HG03565 (cell line): Measurements from ENCODE around the gene POLR1H.

ENCODE experiments used
- ATAC-seq: cut with Tn5 transposase; IDR thresholded peaks from one replicate; pipeline ENCODE4 v1.9.1; 2021; ENCODE audit warnings: mild to moderate bottlenecking, moderate library complexity; ENCODE audit not compliant: unreplicated experiment

The POLR1H gene

DNA sequence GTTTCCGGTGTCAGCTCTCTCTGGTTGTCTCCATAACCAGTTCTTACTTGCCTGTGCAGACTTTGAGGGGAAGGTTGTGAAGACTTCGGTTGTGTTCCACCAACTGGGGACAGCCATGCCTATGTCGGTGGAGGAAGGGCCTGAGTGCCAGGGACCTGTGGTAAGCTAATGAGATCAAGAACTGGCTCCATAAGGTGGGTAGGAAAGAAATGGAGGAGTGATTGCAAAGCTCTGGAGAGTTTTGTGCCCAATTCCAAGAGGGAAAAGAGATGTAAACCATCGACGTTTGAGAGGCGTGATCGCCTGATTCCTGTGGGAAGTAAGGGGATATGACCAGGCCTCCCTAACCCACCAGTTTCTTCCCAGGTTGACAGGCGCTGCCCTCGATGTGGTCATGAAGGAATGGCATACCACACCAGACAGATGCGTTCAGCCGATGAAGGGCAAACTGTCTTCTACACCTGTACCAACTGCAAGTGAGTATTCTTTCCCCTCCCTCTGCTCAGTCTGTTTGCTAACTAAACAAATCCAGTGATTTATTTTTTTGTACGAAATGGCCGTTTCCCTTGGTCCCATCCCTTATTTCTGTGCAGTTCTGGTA lies 893 bp downstream of the POLR1H start:
- ATAC-seq, result peak; percentile 11

- ATAC-seq, result no peak
These were observed 1.6 kb downstream of the POLR1H start for GRCh38 chr6:30062471-30063178.

GRCh38 chr6:30063315-30063714 lies 2.2 kb downstream of the POLR1H start:
- no peak for ATAC-seq

DNA sequence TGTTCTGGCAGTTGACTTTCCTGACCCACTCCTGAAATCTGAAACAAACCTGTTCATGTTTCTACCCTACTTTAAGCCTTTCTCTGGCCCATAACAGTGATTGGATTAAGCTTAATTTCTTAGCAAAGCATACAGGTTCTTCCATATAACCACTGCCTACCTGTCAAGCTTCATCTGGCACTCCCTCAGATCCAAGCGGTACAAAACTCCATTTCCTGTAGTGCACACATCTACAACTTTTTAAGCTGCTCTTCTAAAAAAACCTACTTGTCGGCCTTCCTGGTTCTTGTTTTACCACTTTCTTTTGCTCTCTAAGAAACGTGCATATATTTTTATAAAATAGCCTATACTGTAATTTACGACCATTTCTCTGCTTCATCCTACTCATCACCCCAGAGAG lies 5.0 kb downstream of the POLR1H start:
- no peak for ATAC-seq

GRCh38 chr6:30066577-30067459 lies 5.8 kb downstream of the POLR1H start, which contains the start of gene PPP1R11:
Gene PPP1R11, plus strand, starts transcription at chr6:30067198. Its CDS starts 213 bp downstream, at chr6:30067411.
- ATAC-seq, result peak; percentile 85

- ATAC-seq, result no peak
These were observed 6.5 kb downstream of the POLR1H start for GRCh38 chr6:30067460-30068139.

DNA sequence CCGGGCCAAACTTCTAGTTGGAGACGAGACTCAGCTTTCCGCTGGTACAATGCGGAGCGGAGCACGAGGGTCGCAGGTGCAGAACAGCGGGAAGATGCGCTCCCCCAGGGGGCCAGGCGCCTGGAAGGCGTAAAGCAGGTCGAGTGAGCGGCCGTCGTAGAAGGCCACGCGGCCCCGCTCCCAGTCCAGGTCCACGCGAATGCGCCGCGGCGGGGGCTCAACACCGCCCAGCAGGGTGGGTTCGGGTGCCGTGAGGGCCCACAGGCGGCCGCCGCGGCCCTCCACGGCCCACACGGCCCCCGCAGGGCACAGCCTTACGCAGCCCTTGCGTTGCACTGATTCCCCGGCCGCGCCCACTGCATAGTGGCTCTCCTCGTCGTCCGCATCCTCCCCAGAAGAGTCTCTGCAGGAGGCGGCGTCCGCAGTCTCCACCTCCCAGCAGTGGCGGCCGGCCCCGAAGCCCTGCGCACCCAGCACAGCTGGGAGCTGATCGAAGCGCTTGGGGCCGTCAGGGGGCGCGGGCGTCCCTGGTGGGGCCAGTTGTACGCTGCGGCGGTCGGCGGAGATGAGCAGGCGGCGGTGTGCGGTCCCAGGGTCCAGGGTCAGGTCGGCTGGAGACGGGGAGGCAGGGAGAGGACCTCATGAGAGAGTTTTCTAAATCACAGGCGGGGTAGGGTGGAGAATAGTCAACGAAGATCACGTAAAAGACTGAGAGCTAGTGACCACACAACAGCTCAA lies 10.2 kb downstream of the POLR1H start:
- no peak for ATAC-seq

GRCh38 chr6:30071858-30072257 lies 10.8 kb downstream of the POLR1H start:
- ATAC-seq, result no peak

DNA sequence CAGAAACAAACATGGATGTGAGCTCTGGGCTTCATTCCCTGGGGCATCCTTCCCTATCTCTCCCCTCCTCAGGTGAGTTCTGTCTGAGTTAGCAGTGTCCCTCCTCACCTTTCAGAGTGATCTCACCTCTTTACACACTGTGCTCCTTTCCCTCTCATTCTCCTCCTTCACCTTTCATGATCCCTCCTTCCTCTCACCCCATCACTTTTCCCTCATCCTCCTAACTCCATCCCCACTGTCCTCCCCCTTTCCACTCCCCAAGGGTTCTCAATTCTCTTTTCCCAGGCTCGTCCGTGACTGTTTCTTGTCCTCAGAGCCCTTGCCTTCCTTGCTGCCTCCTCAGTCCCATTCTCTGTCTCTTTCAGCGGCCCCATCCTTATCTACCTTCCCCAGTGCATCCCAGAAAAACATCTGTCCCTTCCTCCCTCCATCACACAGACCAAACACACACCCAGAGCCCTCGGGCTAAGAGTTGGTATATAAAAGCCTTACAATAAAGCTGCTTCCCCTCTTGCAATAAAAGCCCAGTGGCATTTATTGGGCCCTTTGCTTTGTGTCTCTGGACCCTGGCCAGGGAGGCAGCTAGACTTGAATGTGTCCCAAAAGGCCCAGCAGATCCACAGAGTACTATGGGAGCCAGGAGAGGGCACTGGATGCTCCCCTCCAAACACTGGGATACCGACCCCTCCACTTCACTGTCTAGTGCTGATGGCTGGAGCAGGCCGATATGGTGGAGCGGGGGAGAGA lies 12.6 kb downstream of the POLR1H start:
- ATAC-seq, result no peak

DNA sequence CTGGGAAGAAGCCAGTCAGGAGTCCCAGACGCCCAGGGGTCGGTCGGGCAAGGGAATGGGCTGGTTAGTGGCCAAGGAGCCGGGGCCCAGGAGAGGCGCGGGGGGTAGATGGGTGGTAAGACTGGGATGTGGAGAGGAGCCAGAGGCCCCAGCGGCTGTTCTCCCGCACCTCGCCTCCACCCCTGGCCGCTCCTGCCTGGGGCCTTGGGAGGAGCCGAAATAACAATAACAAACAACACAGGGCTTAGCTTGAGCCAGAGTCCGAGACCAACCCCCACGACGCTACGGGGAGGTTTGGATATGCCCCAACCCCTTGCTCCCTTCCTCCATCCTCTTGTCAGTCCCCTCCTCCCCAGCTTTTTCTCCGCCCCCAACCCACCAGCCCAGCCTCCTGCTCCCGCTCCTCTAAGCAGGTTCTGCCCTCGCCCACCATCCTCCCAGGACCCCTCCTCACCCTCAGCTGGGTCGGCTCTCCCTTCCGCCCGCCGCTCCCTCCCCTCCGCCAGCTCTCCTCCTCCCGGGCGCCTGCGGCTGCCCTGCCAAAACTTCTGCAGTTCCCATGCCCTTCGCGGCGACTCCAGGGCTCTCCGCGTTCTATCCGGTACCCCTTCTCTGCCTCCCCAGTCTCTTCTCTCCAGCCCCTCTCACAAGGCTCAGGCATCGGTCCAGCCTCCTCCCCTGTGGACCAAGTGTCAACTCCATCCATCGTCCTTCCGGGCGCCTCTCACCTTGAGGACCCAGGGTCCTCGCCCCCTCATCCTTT lies 13.4 kb downstream of the POLR1H start:
- ATAC-seq, result no peak

GRCh38 chr6:30075094-30075789 lies 14.2 kb downstream of the POLR1H start, which contains the start of gene RNF39:
Gene RNF39, minus strand, starts transcription at chr6:30075769. Its CDS starts 184 bp downstream, at chr6:30075585.
- no peak for ATAC-seq

DNA sequence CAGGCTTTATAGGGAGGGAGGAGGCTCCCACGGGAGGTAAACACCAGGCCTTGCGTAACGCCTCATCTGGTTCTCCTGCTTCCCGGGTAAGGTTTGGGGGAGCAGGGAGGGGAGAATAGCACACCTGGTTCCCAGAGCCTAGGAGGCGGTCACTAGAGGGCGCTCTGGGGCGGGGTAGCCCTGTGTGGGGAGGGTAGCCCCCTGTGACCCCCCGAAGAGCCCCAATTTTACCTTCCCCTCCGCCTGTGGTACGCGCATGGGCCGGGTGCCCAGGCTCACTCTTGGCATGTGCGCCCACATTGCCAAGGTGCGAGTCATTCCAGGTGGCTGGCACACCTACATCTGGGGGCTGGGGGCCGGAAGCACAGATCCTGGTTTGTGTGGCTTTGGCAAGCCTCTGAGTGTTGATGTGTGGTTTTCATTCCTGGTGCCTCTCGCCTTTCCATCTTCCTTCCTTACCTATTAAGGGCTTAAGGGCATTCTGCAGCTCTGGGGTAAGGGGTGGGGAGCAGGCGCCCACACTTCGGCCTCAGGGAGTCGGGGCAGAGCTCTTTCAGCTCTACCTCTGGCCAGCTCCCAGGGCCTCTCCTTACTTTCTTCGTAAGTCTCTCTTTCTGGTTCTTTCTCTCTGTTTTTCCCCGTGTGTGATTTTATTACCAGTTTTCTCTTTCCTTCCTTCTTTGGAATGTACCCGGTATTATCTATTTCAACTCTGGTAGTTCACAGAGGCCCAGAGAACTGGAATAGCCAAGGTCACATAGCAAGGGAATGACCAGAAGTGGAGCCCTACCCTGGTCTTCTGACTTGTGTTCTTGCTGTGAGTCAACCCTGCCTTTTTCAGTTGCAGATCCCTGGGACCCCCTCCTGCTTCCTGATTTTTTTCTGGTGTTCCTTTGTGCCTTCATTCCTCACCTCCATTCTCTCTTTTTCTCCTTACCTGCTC lies 15.0 kb downstream of the POLR1H start:
- ATAC-seq, result no peak

- ATAC-seq, result no peak
These were observed 16.2 kb downstream of the POLR1H start for GRCh38 chr6:30077218-30077617.

DNA sequence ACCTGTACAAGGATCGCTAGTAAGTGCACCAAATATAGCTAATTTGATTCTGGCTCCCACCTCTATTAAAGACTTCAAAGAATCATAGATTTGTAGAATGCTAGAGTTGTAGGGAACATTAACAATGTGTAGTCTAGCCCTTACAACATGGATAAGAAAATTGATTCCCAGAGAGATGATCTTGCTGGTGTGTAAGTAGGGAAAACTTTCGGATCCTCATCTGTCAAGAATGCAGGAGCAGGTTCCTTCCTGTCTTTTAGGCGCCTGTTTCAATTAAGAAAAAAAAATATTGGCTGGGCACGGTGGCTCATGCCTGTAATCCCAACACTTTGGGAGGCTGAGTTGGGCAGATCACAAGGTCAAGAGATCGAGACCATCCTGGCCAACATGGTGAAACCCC lies 26.8 kb downstream of the POLR1H start:
- ATAC-seq, result no peak

- no peak for ATAC-seq
These were observed 30.7 kb downstream of the POLR1H start for GRCh38 chr6:30091577-30092381.

DNA sequence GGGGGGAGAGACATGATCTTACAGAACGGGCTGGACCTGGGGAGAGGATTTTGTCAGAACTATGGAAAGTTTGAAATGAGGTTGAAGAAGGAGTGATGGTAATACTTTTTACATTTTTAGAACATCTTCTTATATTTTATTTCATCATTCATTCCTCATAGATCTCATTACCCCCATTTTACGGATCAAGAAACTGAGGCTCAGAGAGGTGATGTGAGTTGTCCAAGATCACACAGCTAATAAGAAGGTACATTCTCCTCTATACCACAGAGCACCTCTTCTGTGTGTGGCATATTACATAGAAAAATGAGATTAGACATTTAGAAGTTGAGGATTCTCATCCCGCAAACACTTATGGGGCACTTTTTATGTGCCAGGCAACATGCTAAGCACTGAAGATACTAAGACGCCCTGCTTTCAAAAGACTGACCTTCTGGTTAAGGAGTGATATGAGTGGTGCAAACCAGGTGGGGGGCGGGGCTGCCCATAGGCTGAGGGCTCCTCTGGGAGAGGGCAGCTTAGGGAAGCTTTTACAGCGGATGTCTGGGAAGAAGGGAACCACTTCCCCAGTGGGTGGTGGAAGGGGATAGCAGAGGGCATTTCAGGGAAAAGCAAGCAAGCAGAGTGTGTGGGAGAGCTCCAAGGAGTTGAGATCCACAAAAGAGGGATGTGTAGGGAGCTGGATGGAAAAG lies 31.9 kb downstream of the POLR1H start:
- ATAC-seq, result no peak
